GM19239 (cell line): ENCODE measurements around the gene PLP2.

Experiments used
- DNase-seq: peaks from one replicate; pipeline ENCODE4 v3.0.0; 2011; ENCODE audit warnings: low spot score; ENCODE audit not compliant: insufficient read length
- FAIRE-seq: peaks from 2 replicates; lab custom pipeline; 2011; peaks lifted over from hg19 to GRCh38; lab: Jason Lieb, UNC

PLP2 gene

GRCh38 chrX:49204709-49205108 is 33.0 kb downstream of the PLP2 start:
- no peak for FAIRE-seq

GRCh38 chrX:49205443-49205842 is 33.7 kb downstream of the PLP2 start:
- FAIRE-seq (no peak), DNase-seq (no peak)

More at GRCh38 chrX:49204709-49205108, 33.0 kb downstream of the PLP2 start:
- DNase-seq: no peak

GRCh38 chrX:49206543-49206942 is 34.8 kb downstream of the PLP2 start:
- DNase-seq (no peak), FAIRE-seq (no peak)

- FAIRE-seq: no peak
- no peak for DNase-seq
Measured at GRCh38 chrX:49208399-49208798, 36.7 kb downstream of the PLP2 start.

GRCh38 chrX:49209434-49210251 is 37.9 kb downstream of the PLP2 start:
- FAIRE-seq: no peak
- no peak for DNase-seq

- DNase-seq: no peak
- FAIRE-seq: no peak
Measured at GRCh38 chrX:49210406-49210805, 38.7 kb downstream of the PLP2 start.

- DNase-seq (no peak), FAIRE-seq (no peak)
Measured at GRCh38 chrX:49211074-49211473, 39.4 kb downstream of the PLP2 start.

- FAIRE-seq (no peak), DNase-seq (no peak)
Measured at GRCh38 chrX:49212209-49212608, 40.5 kb downstream of the PLP2 start.

- FAIRE-seq (no peak), DNase-seq (no peak)
Measured at GRCh38 chrX:49212861-49213260, 41.2 kb downstream of the PLP2 start.

- no peak for DNase-seq
- no peak for FAIRE-seq
Measured at GRCh38 chrX:49214416-49214815, 42.7 kb downstream of the PLP2 start.

- DNase-seq: no peak
Measured at GRCh38 chrX:49214996-49215526, 43.4 kb downstream of the PLP2 start.

GRCh38 chrX:49220100-49220499 is 48.4 kb downstream of the PLP2 start:
- DNase-seq (no peak), FAIRE-seq (no peak)

More at GRCh38 chrX:49214996-49215526, 43.4 kb downstream of the PLP2 start:
- no peak for FAIRE-seq

GRCh38 chrX:49221868-49222267 is 50.2 kb downstream of the PLP2 start:
- DNase-seq (no peak), FAIRE-seq (no peak)
